ENCODE measurements around the gene ENKUR. TPM values are rescaled to one million over a fixed set of nuclear protein-coding genes. Genes with fewer than 3 reads are reported as not detected.

The ENKUR gene
- total RNA-seq, 1 donor from 2014 or later: not detected

DNA sequence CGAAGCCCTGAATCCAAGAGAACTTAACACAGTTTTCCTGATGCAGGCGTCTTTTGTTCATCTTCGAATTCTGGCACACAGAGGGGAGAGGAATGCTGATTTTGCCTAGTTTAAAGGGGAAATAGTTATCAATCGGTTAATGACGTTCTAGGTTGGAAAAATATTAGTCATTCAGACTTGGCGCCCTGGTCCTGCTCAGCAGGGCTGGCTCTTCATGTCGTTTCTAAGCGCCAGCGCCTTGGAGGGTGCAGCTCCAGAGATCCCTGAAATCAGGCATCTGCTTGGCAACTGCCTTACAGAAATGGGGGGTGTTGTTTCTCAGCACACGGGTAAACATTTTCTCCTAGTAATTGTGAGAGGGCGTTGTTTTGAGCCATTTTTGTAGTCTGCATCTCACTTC is 62.3 kb downstream of the ENKUR start:
- H3K27me3 ChIP-seq: no peaks in the 10 kb centered on the region
- no peak overlapping the region for H3K4me3 ChIP-seq
- H3K27ac ChIP-seq: no peak overlapping the region
- H3K9ac ChIP-seq: no peak overlapping the region
- H3K4me1 Mint-ChIP-seq: peaks cover 47% of the 10 kb centered on the region
- H3K36me3 Mint-ChIP-seq: peaks cover 2% of the 10 kb centered on the region
- DNase-seq (ENCODE audit: low spot score): no peak
- H3K36me3 ChIP-seq: no peaks in the 10 kb centered on the region
- H3K79me2 ChIP-seq (ENCODE audit: low read depth): no peaks in the 10 kb centered on the region
- H3K4me1 ChIP-seq: peaks cover 42% of the 10 kb centered on the region
- H3K9me3 ChIP-seq (ENCODE audit: low read depth): no peaks in the 10 kb centered on the region
- H3F3A ChIP-seq (ENCODE audit: low read depth): peaks cover 23% of the 10 kb centered on the region
- peak overlapping the region; percentile 51 for H2AFZ ChIP-seq (replicated peaks)
- peak overlapping the region; percentile 89 for H3K27ac Mint-ChIP-seq
- H3K27me3 Mint-ChIP-seq (ENCODE audit: insufficient read depth, low read depth): peaks cover 2% of the 10 kb centered on the region
- TF ChIP-seq EZH2 (IDR thresholded peaks at IDR 0.05) (no peak), EZH2phosphoT487 (IDR thresholded peaks at IDR 0.05) (no peak), CTCF (IDR thresholded peaks at IDR 0.05) (no peak)
- H3K4me2 ChIP-seq: peak overlapping the region; percentile 78
- no peaks in the 10 kb centered on the region for H3K9me3 Mint-ChIP-seq
- peak overlapping the region; percentile 80 for H3K4me3 Mint-ChIP-seq
- H4K20me1 ChIP-seq (ENCODE audit: low read depth): no peaks in the 10 kb centered on the region

- H3K4me2 ChIP-seq: peak overlapping the region; percentile 78
- peak; percentile 82 for DNase-seq (ENCODE audit: low spot score)
- H2AFZ ChIP-seq (replicated peaks): peak overlapping the region; percentile 51
- peaks cover 23% of the 10 kb centered on the region for H3F3A ChIP-seq (ENCODE audit: low read depth)
- Mint-ChIP-seq H3K4me3 (peak overlapping the region; percentile 80), H3K36me3 (peaks cover 3% of the 10 kb centered on the region), H3K27me3 (ENCODE audit: insufficient read depth, low read depth) (peaks cover 4% of the 10 kb centered on the region), H3K4me1 (peaks cover 43% of the 10 kb centered on the region), H3K9me3 (no peaks in the 10 kb centered on the region), H3K27ac (peak overlapping the region; percentile 89)
- H3K27ac ChIP-seq: no peak overlapping the region
- peak overlapping the region; percentile 46 for H3K4me3 ChIP-seq
- H3K9me3 ChIP-seq (ENCODE audit: low read depth): no peaks in the 10 kb centered on the region
- H3K4me1 ChIP-seq: peaks cover 35% of the 10 kb centered on the region
- no peaks in the 10 kb centered on the region for H3K79me2 ChIP-seq (ENCODE audit: low read depth)
- no peaks in the 10 kb centered on the region for H3K36me3 ChIP-seq
- H3K9ac ChIP-seq: no peak overlapping the region
- H3K27me3 ChIP-seq: no peaks in the 10 kb centered on the region
- no peak for TF ChIP-seq EZH2 (IDR thresholded peaks at IDR 0.05)
- peak; percentile 58 for TF ChIP-seq CTCF (IDR thresholded peaks at IDR 0.05)
- H4K20me1 ChIP-seq (ENCODE audit: low read depth): no peaks in the 10 kb centered on the region
Observed at GRCh38 chr10:24952707-24953645, 63.0 kb downstream of the ENKUR start.

- H2AFZ ChIP-seq (replicated peaks): peak within 1 kb of the TSS; percentile 51
- peak within 1 kb of the TSS; percentile 46 for H3K4me3 ChIP-seq
- H3K4me1 ChIP-seq: peaks cover 40% of the 10 kb centered on the region
- H3K36me3 Mint-ChIP-seq: peaks cover 4% of the 10 kb centered on the region
- no peaks in the 10 kb centered on the region for H3K79me2 ChIP-seq (ENCODE audit: low read depth)
- H3K27me3 ChIP-seq: no peaks in the 10 kb centered on the region
- no peak for DNase-seq (ENCODE audit: low spot score)
- no peaks in the 10 kb centered on the region for H4K20me1 ChIP-seq (ENCODE audit: low read depth)
- H3K4me3 Mint-ChIP-seq: peak within 1 kb of the TSS; percentile 82
- H3K27me3 Mint-ChIP-seq (ENCODE audit: insufficient read depth, low read depth): peaks cover 4% of the 10 kb centered on the region
- no peak for TF ChIP-seq CTCF (IDR thresholded peaks at IDR 0.05)
- no peak for TF ChIP-seq EZH2phosphoT487 (IDR thresholded peaks at IDR 0.05)
- TF ChIP-seq EZH2 (IDR thresholded peaks at IDR 0.05): no peak
- peaks cover 43% of the 10 kb centered on the region for H3K4me1 Mint-ChIP-seq
- H3F3A ChIP-seq (ENCODE audit: low read depth): peaks cover 23% of the 10 kb centered on the region
- H3K27ac Mint-ChIP-seq: peak within 1 kb of the TSS; percentile 93
- H3K36me3 ChIP-seq: no peaks in the 10 kb centered on the region
- no peak within 1 kb of the TSS for H3K27ac ChIP-seq
- no peaks in the 10 kb centered on the region for H3K9me3 Mint-ChIP-seq
- no peaks in the 10 kb centered on the region for H3K9me3 ChIP-seq (ENCODE audit: low read depth)
- peak within 1 kb of the TSS; percentile 78 for H3K4me2 ChIP-seq
- no peak within 1 kb of the TSS for H3K9ac ChIP-seq
Observed at GRCh38 chr10:24952143-24952706, 63.7 kb downstream of the ENKUR start, which contains the start of gene PRTFDC1. Gene PRTFDC1 (minus strand): TSS chr10:24952606. CDS start chr10:24952575, 31 bp downstream.

Data from neural progenitor cell (in vitro differentiated cells).